SK-N-SH treated with all-trans-retinoic acid at 6 μM for 48 hours (cell line): ENCODE measurements around the gene PIK3CA.

ENCODE experiments used
- BACH2 ChIP-seq: fragments of 250-450 bp; sonication (Bioruptor Pico); IDR thresholded peaks from 2 replicates; pipeline ENCODE4 v1.9.0; 2021; ENCODE audit warnings: mild to moderate bottlenecking, borderline replicate concordance
- ISL1 ChIP-seq: fragments of 250-450 bp; sonication (Bioruptor Pico); IDR thresholded peaks from 2 replicates; pipeline ENCODE4 v2.1.2; 2022; ENCODE audit warnings: mild to moderate bottlenecking, moderate library complexity
- TCF4 ChIP-seq: fragments of 250-450 bp; sonication (Bioruptor Pico); IDR thresholded peaks from 2 replicates; pipeline ENCODE4 v1.8.0; 2021; ENCODE audit warnings: mild to moderate bottlenecking, moderate library complexity, borderline replicate concordance
- ZFP30 ChIP-seq: fragments of 450-650 bp; formaldehyde crosslinking; IDR thresholded peaks from 2 replicates; pipeline ENCODE4 v1.5.0; 2022; ENCODE audit warnings: mild to moderate bottlenecking, moderate library complexity
- TF ChIP-seq, protein P1 (sequence below): fragments of 250-450 bp; sonication (Bioruptor Pico); IDR thresholded peaks from 2 replicates; pipeline ENCODE4 v1.8.0; 2020; ENCODE audit warnings: mild to moderate bottlenecking, moderate library complexity, borderline replicate concordance

DNA sequence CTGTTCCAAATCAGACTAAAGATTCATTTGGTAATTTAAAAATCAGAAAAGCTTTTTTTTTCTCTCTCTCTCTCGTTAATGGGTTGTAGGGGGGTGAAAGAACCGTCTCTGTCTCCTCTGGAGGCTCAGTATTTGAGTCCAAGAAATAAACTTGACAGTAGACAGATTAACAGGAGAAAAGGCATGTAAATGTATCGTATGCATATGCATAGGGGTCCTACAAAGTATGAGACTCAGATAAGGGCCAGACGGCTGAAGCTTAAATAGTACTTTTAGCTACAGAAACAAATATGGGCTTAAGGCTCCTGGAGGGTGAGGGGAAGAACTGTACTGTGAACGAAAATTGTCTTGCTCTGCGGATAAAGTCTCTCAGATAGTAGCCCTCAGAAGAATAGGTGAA is 42.4 kb downstream of the PIK3CA start:
- TF ChIP-seq, protein P1, sequence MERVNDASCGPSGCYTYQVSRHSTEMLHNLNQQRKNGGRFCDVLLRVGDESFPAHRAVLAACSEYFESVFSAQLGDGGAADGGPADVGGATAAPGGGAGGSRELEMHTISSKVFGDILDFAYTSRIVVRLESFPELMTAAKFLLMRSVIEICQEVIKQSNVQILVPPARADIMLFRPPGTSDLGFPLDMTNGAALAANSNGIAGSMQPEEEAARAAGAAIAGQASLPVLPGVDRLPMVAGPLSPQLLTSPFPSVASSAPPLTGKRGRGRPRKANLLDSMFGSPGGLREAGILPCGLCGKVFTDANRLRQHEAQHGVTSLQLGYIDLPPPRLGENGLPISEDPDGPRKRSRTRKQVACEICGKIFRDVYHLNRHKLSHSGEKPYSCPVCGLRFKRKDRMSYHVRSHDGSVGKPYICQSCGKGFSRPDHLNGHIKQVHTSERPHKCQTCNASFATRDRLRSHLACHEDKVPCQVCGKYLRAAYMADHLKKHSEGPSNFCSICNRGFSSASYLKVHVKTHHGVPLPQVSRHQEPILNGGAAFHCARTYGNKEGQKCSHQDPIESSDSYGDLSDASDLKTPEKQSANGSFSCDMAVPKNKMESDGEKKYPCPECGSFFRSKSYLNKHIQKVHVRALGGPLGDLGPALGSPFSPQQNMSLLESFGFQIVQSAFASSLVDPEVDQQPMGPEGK (CRISPR knock-in tag) = no peak
- TF ChIP-seq ZFP30 (CRISPR knock-in tag) (no peak), ISL1 (CRISPR knock-in tag) (no peak), TCF4 (CRISPR knock-in tag) (no peak), BACH2 (CRISPR knock-in tag) (no peak)
